ENCODE measurements around the gene CDH8.
"Not testable (repeated sequence)": the region's sequence is repeated elsewhere in the genome, so short reads cannot be mapped to it uniquely, and the experiment has no call there.

CDH8 gene

GRCh38 chr16:61726701-61727100 is 309.5 kb downstream of the CDH8 start:
- H3K36me3 ChIP-seq (ENCODE audit: control insufficient read depth, low read depth, low read length): no peaks in the 10 kb centered on the region
- H3K9me3 ChIP-seq (ENCODE audit: control insufficient read depth, low read depth, low read length): no peaks in the 10 kb centered on the region
- no peak overlapping the region for H3K27ac ChIP-seq (ENCODE audit: low read length)
- peaks cover 21% of the 10 kb centered on the region for H3K4me1 ChIP-seq (ENCODE audit: control insufficient read depth, low read depth, low read length)
- H3K27me3 ChIP-seq (ENCODE audit: control insufficient read depth, insufficient read depth, low read length): no peaks in the 10 kb centered on the region
- H3K4me3 ChIP-seq (ENCODE audit: low read length): no peak overlapping the region
- no peak overlapping the region for H3K9ac ChIP-seq (ENCODE audit: low read length)

DNA sequence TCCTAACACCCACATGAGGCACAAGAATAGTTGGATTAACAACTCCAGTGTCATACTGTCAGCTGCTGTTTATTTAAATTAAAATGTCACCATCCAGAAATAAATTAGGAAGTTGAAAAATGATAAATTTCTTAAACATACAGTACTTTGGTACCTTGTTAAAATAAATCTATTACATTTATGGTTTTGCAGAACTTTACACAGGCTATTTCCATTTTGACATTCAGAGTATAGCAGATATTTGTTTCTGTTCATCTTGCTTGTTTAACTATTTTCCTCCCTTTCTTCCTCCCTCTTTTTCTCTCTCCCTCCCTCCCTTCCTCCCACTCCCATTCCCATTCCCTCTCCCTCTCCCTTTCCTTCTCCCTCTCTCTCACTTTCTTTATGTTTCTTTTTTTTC is 310.1 kb downstream of the CDH8 start:
- no peak overlapping the region for H3K27ac ChIP-seq (ENCODE audit: low read length)
- no peaks in the 10 kb centered on the region for H3K27me3 ChIP-seq (ENCODE audit: control insufficient read depth, insufficient read depth, low read length)
- no peaks in the 10 kb centered on the region for H3K36me3 ChIP-seq (ENCODE audit: control insufficient read depth, low read depth, low read length)
- peaks cover 16% of the 10 kb centered on the region for H3K4me1 ChIP-seq (ENCODE audit: control insufficient read depth, low read depth, low read length)
- no peak overlapping the region for H3K4me3 ChIP-seq (ENCODE audit: low read length)
- H3K9ac ChIP-seq (ENCODE audit: low read length): no peak overlapping the region
- no peaks in the 10 kb centered on the region for H3K9me3 ChIP-seq (ENCODE audit: control insufficient read depth, low read depth, low read length)

DNA sequence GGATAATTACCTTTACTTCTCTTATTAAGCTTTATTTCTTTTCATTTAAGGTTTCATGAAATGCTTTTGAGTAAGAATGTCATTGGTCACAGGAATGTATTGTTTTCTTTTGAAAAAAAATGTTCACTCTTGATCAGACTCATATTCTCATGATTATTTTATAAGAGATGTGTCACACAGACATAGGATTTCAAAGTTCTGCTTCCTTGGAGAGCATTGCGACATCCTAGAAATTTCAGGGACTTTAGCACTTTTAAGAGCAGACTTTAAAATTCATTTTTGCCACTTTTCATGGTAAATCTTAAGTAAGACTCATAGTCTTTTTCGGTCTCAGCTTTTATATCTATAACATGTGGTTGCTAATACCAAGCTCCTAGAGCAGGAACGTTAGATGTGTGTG is 314.7 kb downstream of the CDH8 start:
- Histone ChIP-seq H3K27me3 (ENCODE audit: control insufficient read depth, insufficient read depth, low read length) (no peaks in the 10 kb centered on the region), H3K9me3 (ENCODE audit: control insufficient read depth, low read depth, low read length) (no peaks in the 10 kb centered on the region), H3K27ac (ENCODE audit: low read length) (no peak overlapping the region), H3K9ac (ENCODE audit: low read length) (no peak overlapping the region), H3K4me3 (ENCODE audit: low read length) (no peak overlapping the region), H3K4me1 (ENCODE audit: control insufficient read depth, low read depth, low read length) (peaks cover 3% of the 10 kb centered on the region), H3K36me3 (ENCODE audit: control insufficient read depth, low read depth, low read length) (no peaks in the 10 kb centered on the region)

DNA sequence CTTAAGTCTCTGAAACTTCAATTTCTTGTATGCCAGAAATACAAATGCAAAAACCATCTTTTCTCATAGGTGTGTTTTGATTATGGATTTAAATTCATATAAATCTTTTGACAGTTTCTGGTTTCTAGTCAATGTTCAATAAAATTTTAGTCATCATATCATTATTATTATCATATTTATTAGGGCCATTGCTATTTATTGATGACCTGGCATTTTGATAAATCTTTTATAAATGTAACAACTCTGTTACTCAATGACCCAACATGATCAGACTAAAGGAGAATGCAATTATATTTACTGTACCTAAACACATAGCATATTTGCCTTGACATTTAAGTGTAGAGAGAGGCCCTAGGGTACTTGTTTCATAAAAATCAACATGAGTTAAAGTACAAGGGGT is 320.8 kb downstream of the CDH8 start:
- no peak overlapping the region for H3K4me3 ChIP-seq (ENCODE audit: low read length)
- no peak overlapping the region for H3K9ac ChIP-seq (ENCODE audit: low read length)
- H3K4me1 ChIP-seq (ENCODE audit: control insufficient read depth, low read depth, low read length): peaks cover 3% of the 10 kb centered on the region
- no peaks in the 10 kb centered on the region for H3K36me3 ChIP-seq (ENCODE audit: control insufficient read depth, low read depth, low read length)
- H3K9me3 ChIP-seq (ENCODE audit: control insufficient read depth, low read depth, low read length): no peaks in the 10 kb centered on the region
- no peaks in the 10 kb centered on the region for H3K27me3 ChIP-seq (ENCODE audit: control insufficient read depth, insufficient read depth, low read length)
- H3K27ac ChIP-seq (ENCODE audit: low read length): no peak overlapping the region

DNA sequence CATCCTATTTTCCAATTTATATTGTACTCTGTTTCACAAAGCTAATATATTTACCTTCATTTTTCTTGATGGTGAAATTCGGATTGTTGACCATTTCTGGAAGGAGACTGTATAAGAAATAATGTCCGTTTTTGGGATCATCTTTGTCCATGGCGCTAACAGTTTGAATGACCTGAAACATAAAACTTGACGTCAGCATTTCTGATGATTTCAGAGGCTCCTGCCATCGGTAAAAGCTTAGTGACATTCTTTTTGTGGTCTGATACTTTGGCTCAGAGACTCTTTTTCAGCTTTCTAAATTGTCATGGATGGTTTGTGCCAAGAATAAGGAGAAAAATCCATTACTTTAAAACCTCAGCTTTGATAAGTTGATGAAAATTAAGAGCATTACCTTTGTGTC is 322.5 kb downstream of the CDH8 start:
- H3K36me3 ChIP-seq (ENCODE audit: control insufficient read depth, low read depth, low read length): no peaks in the 10 kb centered on the region
- H3K4me3 ChIP-seq (ENCODE audit: low read length): no peak overlapping the region
- H3K9ac ChIP-seq (ENCODE audit: low read length): no peak overlapping the region
- H3K27me3 ChIP-seq (ENCODE audit: control insufficient read depth, insufficient read depth, low read length): no peaks in the 10 kb centered on the region
- H3K9me3 ChIP-seq (ENCODE audit: control insufficient read depth, low read depth, low read length): no peaks in the 10 kb centered on the region
- no peak overlapping the region for H3K27ac ChIP-seq (ENCODE audit: low read length)
- no peaks in the 10 kb centered on the region for H3K4me1 ChIP-seq (ENCODE audit: control insufficient read depth, low read depth, low read length)

DNA sequence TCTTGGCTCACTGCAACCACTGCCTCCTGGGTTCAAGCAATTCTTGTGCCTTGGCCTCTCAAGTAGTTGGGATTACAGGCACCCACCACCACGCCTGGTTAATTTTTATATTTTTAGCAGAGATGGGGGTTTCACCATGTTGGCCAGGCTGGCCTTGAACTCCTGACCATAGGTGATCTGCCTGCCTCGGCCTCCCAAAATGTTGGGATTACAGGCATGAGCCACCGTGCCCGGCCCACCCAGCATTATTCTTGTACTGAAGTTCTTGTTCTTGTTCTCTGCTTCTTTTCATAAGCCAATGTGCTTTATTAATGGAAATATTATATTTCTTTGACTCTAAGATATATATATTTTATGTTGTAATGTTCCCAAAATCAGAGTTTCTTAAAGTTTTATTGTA is 336.6 kb downstream of the CDH8 start:
- not testable (repeated sequence) for H3K27ac ChIP-seq (ENCODE audit: low read length)

DNA sequence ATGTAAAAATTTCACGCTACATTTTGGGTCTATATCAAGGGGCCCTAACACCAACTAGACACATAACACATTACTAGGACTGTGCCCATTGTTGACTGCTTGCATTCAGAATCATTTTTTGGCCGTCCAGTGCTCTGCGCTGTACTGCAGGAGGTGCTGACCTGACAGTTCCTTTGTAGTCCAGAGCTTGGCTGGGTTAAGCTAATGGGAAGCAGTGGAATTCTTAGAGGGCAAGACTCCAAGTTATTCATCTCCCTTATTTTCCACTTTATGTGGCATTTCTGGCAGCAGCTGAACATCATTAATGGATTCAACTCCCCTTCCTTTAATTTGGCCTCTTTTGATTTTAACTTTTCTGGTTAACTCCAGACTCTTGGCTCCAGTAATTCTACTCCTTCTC is 351.7 kb downstream of the CDH8 start:
- Histone ChIP-seq H3K4me1 (ENCODE audit: control insufficient read depth, low read depth, low read length) (no peaks in the 10 kb centered on the region), H3K27ac (ENCODE audit: low read length) (no peak overlapping the region), H3K9ac (ENCODE audit: low read length) (no peak overlapping the region), H3K27me3 (ENCODE audit: control insufficient read depth, insufficient read depth, low read length) (no peaks in the 10 kb centered on the region), H3K9me3 (ENCODE audit: control insufficient read depth, low read depth, low read length) (no peaks in the 10 kb centered on the region), H3K4me3 (ENCODE audit: low read length) (no peak overlapping the region), H3K36me3 (ENCODE audit: control insufficient read depth, low read depth, low read length) (no peaks in the 10 kb centered on the region)

More for the DNA sequence above, 336.6 kb downstream of the CDH8 start:
- H3K4me1 ChIP-seq (ENCODE audit: control insufficient read depth, low read depth, low read length); H3K4me3 ChIP-seq (ENCODE audit: low read length); H3K27me3 ChIP-seq (ENCODE audit: control insufficient read depth, insufficient read depth, low read length); H3K9ac ChIP-seq (ENCODE audit: low read length); H3K36me3 ChIP-seq (ENCODE audit: control insufficient read depth, low read depth, low read length); H3K9me3 ChIP-seq (ENCODE audit: control insufficient read depth, low read depth, low read length): not testable (repeated sequence)

GRCh38 chr16:61681673-61682072 is 354.6 kb downstream of the CDH8 start:
- Histone ChIP-seq H3K36me3 (ENCODE audit: control insufficient read depth, low read depth, low read length) (no peaks in the 10 kb centered on the region), H3K9ac (ENCODE audit: low read length) (no peak overlapping the region), H3K9me3 (ENCODE audit: control insufficient read depth, low read depth, low read length) (no peaks in the 10 kb centered on the region), H3K27ac (ENCODE audit: low read length) (no peak overlapping the region), H3K4me3 (ENCODE audit: low read length) (no peak overlapping the region), H3K4me1 (ENCODE audit: control insufficient read depth, low read depth, low read length) (peaks cover 10% of the 10 kb centered on the region), H3K27me3 (ENCODE audit: control insufficient read depth, insufficient read depth, low read length) (no peaks in the 10 kb centered on the region)

DNA sequence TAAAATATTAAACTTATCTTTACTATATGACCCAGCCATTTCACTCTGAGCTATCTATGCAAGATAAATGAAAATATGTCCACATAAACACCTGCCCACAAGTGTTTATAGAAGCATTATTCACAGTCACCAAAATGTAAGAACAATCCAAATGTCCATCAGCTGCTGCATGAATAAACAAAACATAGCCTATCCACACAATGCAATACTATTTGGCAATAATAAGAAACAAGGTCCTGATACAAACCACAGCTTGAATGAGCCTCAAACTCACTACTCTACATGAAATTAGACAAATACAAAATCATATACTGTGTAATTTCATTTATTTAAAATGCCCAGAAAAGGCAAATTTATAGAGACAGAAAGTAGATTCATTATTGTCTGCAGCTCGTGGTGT is 355.1 kb downstream of the CDH8 start:
- Histone ChIP-seq H3K36me3 (ENCODE audit: control insufficient read depth, low read depth, low read length) (no peaks in the 10 kb centered on the region), H3K9ac (ENCODE audit: low read length) (no peak overlapping the region), H3K4me3 (ENCODE audit: low read length) (no peak overlapping the region), H3K27ac (ENCODE audit: low read length) (no peak overlapping the region), H3K9me3 (ENCODE audit: control insufficient read depth, low read depth, low read length) (no peaks in the 10 kb centered on the region), H3K27me3 (ENCODE audit: control insufficient read depth, insufficient read depth, low read length) (no peaks in the 10 kb centered on the region), H3K4me1 (ENCODE audit: control insufficient read depth, low read depth, low read length) (peaks cover 10% of the 10 kb centered on the region)

GRCh38 chr16:61678182-61678581 is 358.1 kb downstream of the CDH8 start:
- Histone ChIP-seq H3K27ac (ENCODE audit: low read length) (no peak overlapping the region), H3K36me3 (ENCODE audit: control insufficient read depth, low read depth, low read length) (no peaks in the 10 kb centered on the region), H3K27me3 (ENCODE audit: control insufficient read depth, insufficient read depth, low read length) (no peaks in the 10 kb centered on the region), H3K4me1 (ENCODE audit: control insufficient read depth, low read depth, low read length) (peaks cover 10% of the 10 kb centered on the region), H3K4me3 (ENCODE audit: low read length) (no peak overlapping the region), H3K9ac (ENCODE audit: low read length) (no peak overlapping the region), H3K9me3 (ENCODE audit: control insufficient read depth, low read depth, low read length) (no peaks in the 10 kb centered on the region)

GRCh38 chr16:61677776-61678175 is 358.5 kb downstream of the CDH8 start:
- H3K9ac ChIP-seq (ENCODE audit: low read length): no peak overlapping the region
- H3K27me3 ChIP-seq (ENCODE audit: control insufficient read depth, insufficient read depth, low read length): no peaks in the 10 kb centered on the region
- H3K36me3 ChIP-seq (ENCODE audit: control insufficient read depth, low read depth, low read length): no peaks in the 10 kb centered on the region

DNA sequence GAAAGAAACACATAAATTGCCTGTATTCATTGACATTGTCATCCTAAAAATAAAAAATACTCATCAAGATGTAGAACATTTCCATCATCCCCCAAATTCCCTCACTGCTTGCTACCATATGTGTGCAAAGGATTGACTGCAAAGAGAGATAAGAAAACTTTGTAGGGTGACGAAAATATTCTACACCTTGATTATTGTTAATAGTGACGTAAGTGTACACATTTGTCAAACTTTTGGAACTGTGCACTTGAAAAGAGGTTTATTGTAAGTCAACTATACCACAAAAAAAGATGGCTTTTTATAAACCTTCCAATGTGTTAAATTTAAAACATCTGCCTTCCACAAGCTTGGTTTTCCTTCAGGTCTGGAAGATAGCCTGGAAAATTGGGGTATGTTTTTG is 359.5 kb downstream of the CDH8 start:
- Histone ChIP-seq H3K27ac (ENCODE audit: low read length) (no peak overlapping the region), H3K36me3 (ENCODE audit: control insufficient read depth, low read depth, low read length) (no peaks in the 10 kb centered on the region), H3K4me3 (ENCODE audit: low read length) (no peak overlapping the region), H3K9ac (ENCODE audit: low read length) (no peak overlapping the region), H3K9me3 (ENCODE audit: control insufficient read depth, low read depth, low read length) (no peaks in the 10 kb centered on the region), H3K4me1 (ENCODE audit: control insufficient read depth, low read depth, low read length) (peaks cover 10% of the 10 kb centered on the region), H3K27me3 (ENCODE audit: control insufficient read depth, insufficient read depth, low read length) (no peaks in the 10 kb centered on the region)

More at GRCh38 chr16:61677776-61678175, 358.5 kb downstream of the CDH8 start:
- H3K4me1 ChIP-seq (ENCODE audit: control insufficient read depth, low read depth, low read length): peaks cover 10% of the 10 kb centered on the region
- no peak overlapping the region for H3K27ac ChIP-seq (ENCODE audit: low read length)
- no peak overlapping the region for H3K4me3 ChIP-seq (ENCODE audit: low read length)
- no peaks in the 10 kb centered on the region for H3K9me3 ChIP-seq (ENCODE audit: control insufficient read depth, low read depth, low read length)
